GM19239 (cell line): Measurements from ENCODE around the gene GK.
"Not testable (repeated sequence)": the region's sequence is repeated elsewhere in the genome, so short reads cannot be mapped to it uniquely, and the experiment has no call there.

ENCODE experiments used
- DNase-seq: peaks from one replicate; pipeline ENCODE4 v3.0.0; 2011; ENCODE audit warnings: low spot score; ENCODE audit not compliant: insufficient read length
- FAIRE-seq: peaks from 2 replicates; lab custom pipeline; 2011; peaks lifted over from hg19 to GRCh38; lab: Jason Lieb, UNC

GK gene

GRCh38 chrX:30653415-30654131, at the start of gene GK:
GK (plus strand) TSS chrX:30653423; CDS start chrX:30653538, 115 bp downstream.
- FAIRE-seq (peak; percentile 97), DNase-seq (no peak)

- DNase-seq = no peak
- no peak for FAIRE-seq
Observed at GRCh38 chrX:30607155-30607554, 46.1 kb upstream of the GK start.

- FAIRE-seq (no peak), DNase-seq (no peak)
Observed at GRCh38 chrX:30610026-30610425, 43.2 kb upstream of the GK start.

GRCh38 chrX:30612250-30612655, 41.0 kb upstream of the GK start:
- no peak for DNase-seq
- FAIRE-seq = no peak

GRCh38 chrX:30613721-30614120, 39.5 kb upstream of the GK start:
- FAIRE-seq (no peak), DNase-seq (no peak)

- DNase-seq = no peak
- peak; percentile 18 for FAIRE-seq
Observed at GRCh38 chrX:30615229-30615628, 38.0 kb upstream of the GK start.

- FAIRE-seq = no peak
- no peak for DNase-seq
Observed at GRCh38 chrX:30618160-30618765, 35.0 kb upstream of the GK start.

GRCh38 chrX:30620125-30620524, 33.1 kb upstream of the GK start:
- no peak for DNase-seq
- FAIRE-seq = no peak

- FAIRE-seq (no peak), DNase-seq (no peak)
Observed at GRCh38 chrX:30620980-30621618, 32.1 kb upstream of the GK start.

GRCh38 chrX:30622361-30622760, 30.9 kb upstream of the GK start:
- FAIRE-seq (no peak), DNase-seq (no peak)

GRCh38 chrX:30626402-30626801, 26.8 kb upstream of the GK start:
- FAIRE-seq = no peak
- DNase-seq = no peak

GRCh38 chrX:30627818-30628652, 25.2 kb upstream of the GK start:
- DNase-seq (no peak), FAIRE-seq (peak; percentile 23)

- DNase-seq, FAIRE-seq: not testable (repeated sequence)
Observed at GRCh38 chrX:30634070-30634469, 19.2 kb upstream of the GK start.

GRCh38 chrX:30635630-30636029, 17.6 kb upstream of the GK start:
- DNase-seq = no peak
- FAIRE-seq = no peak

GRCh38 chrX:30637874-30638815, 15.1 kb upstream of the GK start:
- no peak for DNase-seq

GRCh38 chrX:30639702-30640101, 13.5 kb upstream of the GK start:
- DNase-seq, FAIRE-seq: not testable (repeated sequence)

More at GRCh38 chrX:30637874-30638815, 15.1 kb upstream of the GK start:
- no peak for FAIRE-seq

GRCh38 chrX:30642642-30643041, 10.6 kb upstream of the GK start:
- FAIRE-seq (no peak), DNase-seq (no peak)

GRCh38 chrX:30643313-30643821, 9.9 kb upstream of the GK start:
- DNase-seq = no peak
- no peak for FAIRE-seq

- FAIRE-seq (peak; percentile 81), DNase-seq (no peak)
Observed at GRCh38 chrX:30649859-30650258, 3.4 kb upstream of the GK start.
